Glutamatergic neuron (in vitro differentiated cells): ENCODE data around the gene LCNL1. TPM values are rescaled to one million over a fixed set of nuclear protein-coding genes. Genes with fewer than 3 reads are reported as not detected.

ENCODE experiments used
- total RNA-seq: library from RNA; stranded (reverse); fragmentation: NEBNext Ultra II Directional; extraction: Animal tissue kit (Norgen Biotek cat#: 25700); gene quantifications from one replicate; pipeline ENCODE4 v1.2.1, GENCODE V29; 2021; ENCODE audit not compliant: unreplicated experiment

The LCNL1 gene
- total RNA-seq, 1 donor from 2014 or later: not detected

Other genes starting within 250 kb of the LCNL1 start
- not detected for gene LCN10, start 240.1 kb upstream of the LCNL1 start, total RNA-seq
- not detected for gene LCN6, start 234.5 kb upstream of the LCNL1 start, total RNA-seq
- not detected for gene LCN8, start 224.8 kb upstream of the LCNL1 start, total RNA-seq
- gene LCN15, start 218.5 kb upstream of the LCNL1 start, total RNA-seq: 1.9 TPM
- gene TMEM141, start 191.6 kb upstream of the LCNL1 start, total RNA-seq: 46.1 TPM
- 20.0 TPM for gene CCDC183, start 186.7 kb upstream of the LCNL1 start, total RNA-seq
- 149 TPM for gene RABL6, start 175.0 kb upstream of the LCNL1 start, total RNA-seq
- gene AJM1, start 140.5 kb upstream of the LCNL1 start, total RNA-seq: 15.3 TPM
- gene PHPT1, start 133.6 kb upstream of the LCNL1 start, total RNA-seq: 101 TPM
- 17.6 TPM for gene MAMDC4, start 130.6 kb upstream of the LCNL1 start, total RNA-seq
- 343 TPM for gene EDF1, start 116.7 kb upstream of the LCNL1 start, total RNA-seq
- 27.3 TPM for gene TRAF2, start 96.5 kb upstream of the LCNL1 start, total RNA-seq
- gene FBXW5, start 38.3 kb upstream of the LCNL1 start, total RNA-seq: 77.9 TPM
- 14.5 TPM for gene C8G, start 37.8 kb upstream of the LCNL1 start, total RNA-seq
- gene LCN12, start 30.7 kb upstream of the LCNL1 start, total RNA-seq: 2.9 TPM
- gene PTGDS, start 5.5 kb upstream of the LCNL1 start, total RNA-seq: not detected
- gene PAXX, start 9.4 kb downstream of the LCNL1 start, total RNA-seq: 50.7 TPM
- not detected for gene CLIC3, start 13.6 kb downstream of the LCNL1 start, total RNA-seq
- 70.7 TPM for gene ABCA2, start 45.2 kb downstream of the LCNL1 start, total RNA-seq
- 0.20 TPM for gene FUT7, start 49.1 kb downstream of the LCNL1 start, total RNA-seq
- gene NPDC1, start 63.2 kb downstream of the LCNL1 start, total RNA-seq: 260 TPM
- 0.69 TPM for gene ENTPD2, start 71.1 kb downstream of the LCNL1 start, total RNA-seq
- gene SAPCD2, start 87.6 kb downstream of the LCNL1 start, total RNA-seq: 13.5 TPM
- 5.1 TPM for gene UAP1L1, start 94.5 kb downstream of the LCNL1 start, total RNA-seq
- 59.8 TPM for gene MAN1B1, start 104.0 kb downstream of the LCNL1 start, total RNA-seq
- gene DPP7, start 131.7 kb downstream of the LCNL1 start, total RNA-seq: 30.8 TPM
- 5.5 TPM for gene GRIN1, start 156.2 kb downstream of the LCNL1 start, total RNA-seq
- gene LRRC26, start 187.1 kb downstream of the LCNL1 start, total RNA-seq: 0.98 TPM
- gene TMEM210, start 189.1 kb downstream of the LCNL1 start, total RNA-seq: not detected
- gene ANAPC2, start 205.6 kb downstream of the LCNL1 start, total RNA-seq: 72.9 TPM
- 37.3 TPM for gene SSNA1, start 205.7 kb downstream of the LCNL1 start, total RNA-seq
- gene TPRN, start 217.7 kb downstream of the LCNL1 start, total RNA-seq: 9.6 TPM
- 36.5 TPM for gene TMEM203, start 222.7 kb downstream of the LCNL1 start, total RNA-seq
- gene NDOR1, start 222.7 kb downstream of the LCNL1 start, total RNA-seq: 31.6 TPM
- gene RNF208, start 239.2 kb downstream of the LCNL1 start, total RNA-seq: 24.8 TPM
- 2.1 TPM for gene CYSRT1, start 242.2 kb downstream of the LCNL1 start, total RNA-seq
- gene RNF224, start 244.5 kb downstream of the LCNL1 start, total RNA-seq: 0.39 TPM
- gene SLC34A3, start 247.9 kb downstream of the LCNL1 start, total RNA-seq: not detected